ENCODE results near the gene ERICH4.

- TF ChIP-seq CTCF (conservative IDR thresholded peaks at IDR 0.05; ENCODE audit: low read length) (no peak), EZH2phosphoT487 (IDR thresholded peaks at IDR 0.05; ENCODE audit: borderline replicate concordance, low read depth, low read length) (no peak)
These were observed 44.4 kb upstream of the ERICH4 start for GRCh38 chr19:41398598-41398997.

Data from OCI-LY7 (cell line).